HepG2 (cell line): Measurements from ENCODE around the gene ABHD2. TPM values are rescaled to one million over a fixed set of nuclear protein-coding genes. Genes with fewer than 3 reads are reported as not detected.
"Not testable (repeated sequence)": the region's sequence is repeated elsewhere in the genome, so short reads cannot be mapped to it uniquely, and the experiment has no call there.

ENCODE experiments used
- ATAC-seq: fragments of 200-7000 bp; cut with Tn5 transposase; 3 replicates; pipeline ENCODE4 v1.9.1; 2020; ENCODE audit warnings: mild to moderate bottlenecking, moderate library complexity
- BruUV-seq: library from RNA; stranded (reverse); fragments of 400-500 nt; replicated peaks from 2 replicates; lab custom pipeline; 2021; lab: Mats Ljungman, UMichigan
- CTCF ChIA-PET: fragments of 300-600 bp; formaldehyde crosslinking; extraction: SDS; loops from one replicate; lab custom pipeline; 2021; ENCODE audit warnings: low total read pairs, inconsistent platforms, low intra/inter-chr PET ratio; lab: Yijun Ruan, JAX
- POLR2A ChIA-PET: fragments of 350-600 bp; sonication (Branson Sonifier 250); formaldehyde crosslinking; loops from one replicate; lab custom pipeline; 2020; ENCODE audit warnings: antibody characterized with exemption, inconsistent platforms; lab: Yijun Ruan, JAX
- DNase-seq: peaks from one replicate; pipeline ENCODE4 v3.0.0-alpha.2; 2015; ENCODE audit warnings: low spot score
- FAIRE-seq: peaks from 3 replicates; lab custom pipeline; 2011; peaks lifted over from hg19 to GRCh38; lab: Jason Lieb, UNC
- H2AFZ ChIP-seq: one replicate; pipeline ENCODE4 v1.6.1; 2011; ENCODE audit warnings: low read length, inconsistent platforms
- H3K27ac ChIP-seq: fragments of 300-600 bp; 3 replicates; pipeline ENCODE4 v1.8.0; 2011; ENCODE audit warnings: mixed run types, mild to moderate bottlenecking, mixed read lengths, low read length, inconsistent platforms; ENCODE audit not compliant: insufficient read depth; ENCODE audit errors: extremely low read length
- H3K27me3 ChIP-seq, 2 experiments: fragments of 200-600 bp in 1 of 2; 2 replicates in 1 of 2; 3 replicates in 1 of 2; pipeline versions ENCODE4 v1.6.0 to v1.8.0; 2011; ENCODE audit warnings: low read length in 2 of 2, mild to moderate bottlenecking in 2 of 2, moderate library complexity in 2 of 2, inconsistent platforms in 1 of 2; ENCODE audit not compliant: insufficient read depth in 2 of 2, control insufficient read depth in 1 of 2
- H3K36me3 ChIP-seq, 2 experiments: fragments of 200-600 bp in 1 of 2; replicated peaks in 1 of 2; 2 replicates in 1 of 2; 3 replicates in 1 of 2; pipeline versions ENCODE4 v1.5.1 to v1.8.0; 2011; ENCODE audit warnings: low read length in 2 of 2, inconsistent platforms in 1 of 2; ENCODE audit not compliant: insufficient read depth in 2 of 2, control insufficient read depth in 1 of 2
- H3K4me1 ChIP-seq: 2 replicates; pipeline ENCODE4 v1.5.1; 2012; ENCODE audit warnings: low read length, inconsistent platforms; ENCODE audit not compliant: insufficient read depth
- H3K4me2 ChIP-seq: 2 replicates; pipeline ENCODE4 v1.6.0; 2011; ENCODE audit warnings: low read depth, low read length, inconsistent platforms
- H3K4me3 ChIP-seq, 3 experiments: fragments of 200-600 bp in 1 of 3; sonication (generic), shearing (Covaris generic) in 1 of 3; replicated peaks in 1 of 3; 2 replicates each; pipeline ENCODE4 v1.5.1; 2011 to 2016; ENCODE audit warnings: low read length in 3 of 3, inconsistent platforms in 2 of 3, low read depth in 2 of 3, mild to moderate bottlenecking in 2 of 3, control low read depth in 1 of 3, mixed read lengths in 1 of 3; ENCODE audit not compliant: insufficient read depth in 1 of 3
- H3K79me2 ChIP-seq: one replicate; pipeline ENCODE4 v1.6.1; 2011; ENCODE audit warnings: low read length, inconsistent platforms; ENCODE audit not compliant: insufficient read depth
- H3K9ac ChIP-seq: 2 replicates; pipeline ENCODE4 v1.6.0; 2011; ENCODE audit warnings: mild to moderate bottlenecking, low read depth, low read length, inconsistent platforms; ENCODE audit not compliant: insufficient read depth
- H3K9me3 ChIP-seq: 2 replicates; pipeline ENCODE4 v1.5.1; 2012; ENCODE audit warnings: mild to moderate bottlenecking, low read length
- H4K20me1 ChIP-seq: 2 replicates; pipeline ENCODE4 v1.6.0; 2011; ENCODE audit warnings: inconsistent platforms, mild to moderate bottlenecking, low read length, moderate library complexity; ENCODE audit not compliant: insufficient read depth
- HMGA1 ChIP-seq: sonication (generic); formaldehyde crosslinking; conservative IDR thresholded peaks from 2 replicates; pipeline ENCODE4 v1.4.0; 2020; ENCODE audit warnings: missing genetic modification reagents
- ISL2 ChIP-seq: sonication (generic); formaldehyde crosslinking; IDR thresholded peaks from 2 replicates; pipeline ENCODE4 v1.5.0; 2020; ENCODE audit warnings: missing genetic modification reagents
- KDM3A ChIP-seq: IDR thresholded peaks from 2 replicates; pipeline ENCODE4 v1.6.1; 2018; ENCODE audit warnings: low read depth, missing compliant biosample characterization
- MAFK ChIP-seq, 2 experiments: IDR thresholded peaks in 1 of 2; conservative IDR thresholded peaks in 1 of 2; 2 replicates each; pipeline ENCODE4 v1.6.1; 2011; ENCODE audit warnings: improper control_type of control experiment in 2 of 2, low read length in 2 of 2
- TCF12 ChIP-seq, 2 experiments: fragments of 450-650 bp in 1 of 2; sonication (generic) in 1 of 2; formaldehyde crosslinking in 1 of 2; IDR thresholded peaks; 2 replicates each; pipeline versions ENCODE4 v1.6.1 to v1.8.0; 2017 to 2022; ENCODE audit warnings: antibody characterized with exemption in 1 of 2, mild to moderate bottlenecking in 1 of 2, missing genetic modification reagents in 1 of 2, moderate library complexity in 1 of 2
- ZFP91 ChIP-seq: sonication (generic); formaldehyde crosslinking; IDR thresholded peaks from 2 replicates; pipeline ENCODE4 v1.9.0; 2022; ENCODE audit warnings: missing genetic modification reagents, mild to moderate bottlenecking, borderline replicate concordance
- ZNF20 ChIP-seq: sonication (generic); formaldehyde crosslinking; IDR thresholded peaks from 2 replicates; pipeline ENCODE4 v1.4.0; 2020; ENCODE audit warnings: mild to moderate bottlenecking, moderate library complexity, missing genetic modification reagents
- ZNF556 ChIP-seq: sonication (generic); formaldehyde crosslinking; IDR thresholded peaks from 2 replicates; pipeline ENCODE4 v1.4.0; 2020; ENCODE audit warnings: mild to moderate bottlenecking, missing genetic modification reagents, borderline replicate concordance
- ZSCAN21 ChIP-seq: sonication (generic); formaldehyde crosslinking; IDR thresholded peaks from 2 replicates; pipeline ENCODE4 v1.8.0; 2022; ENCODE audit warnings: mild to moderate bottlenecking, missing genetic modification reagents, moderate library complexity, borderline replicate concordance
- WGBS: methylation state at CpG from one replicate; pipeline ENCODE4 v1.1.6; 2017; ENCODE audit warnings: low lambda C conversion rate; 5-methylcytosine and 5-hydroxymethylcytosine counted together
- in situ Hi-C: cut with HindIII; loops from 2 replicates; pipeline ENCODE4 v1.10.0; 2017; ENCODE audit warnings: low pct_unique_long_range_greater_than_20kb; ENCODE audit not compliant: extremely low pct_ligation_motif_present
- intact Hi-C: fragments of 100-400 bp; cut with micrococcal nuclease; formaldehyde crosslinking; loops from one replicate; pipeline ENCODE4 v1.10.0; 2022; ENCODE audit not compliant: unreplicated experiment
- polyA plus RNA-seq, 8 experiments: library from polyadenylated mRNA; depleted of rRNA in 3 of 8; stranded (reverse) in 7 of 8; unstranded in 1 of 8; fragments of >200 nt; fragmentation: Illumina TruSeq in 4 of 8; extraction: Trizol in 4 of 8; gene quantifications; 2 replicates each; pipeline versions ENCODE4 v1.2.1 to v1.2.3, GENCODE V29; 2011 to 2016; ENCODE audit warnings: low read depth in 4 of 8, missing spikeins in 1 of 8, mixed read lengths in 1 of 8; ENCODE audit not compliant: insufficient read depth in 1 of 8
- total RNA-seq, 5 experiments: library from RNA; depleted of rRNA; stranded (reverse); fragments of >200 nt; fragmentation: Illumina TruSeq; extraction: Trizol; gene quantifications; 2 replicates each; pipeline ENCODE4 v1.2.3, GENCODE V29; 2016; ENCODE audit warnings: low read depth in 1 of 5
- TF ChIP-seq, protein P1 (sequence below): sonication (generic); formaldehyde crosslinking; IDR thresholded peaks from 2 replicates; pipeline ENCODE4 v1.5.0; 2020; ENCODE audit warnings: mild to moderate bottlenecking, missing genetic modification reagents
- TF ChIP-seq, protein P2 (sequence below): IDR thresholded peaks from 2 replicates; pipeline ENCODE4 v1.6.1; 2012; ENCODE audit warnings: low read depth, low read length, improper control_type of control experiment

ABHD2 gene
- total and polyA plus RNA-seq, 2 of the 13 experiments (the other 11 are each of a cell fraction or from before 2014, with no cell fraction given) = 14.8 to 22.4 TPM

DNA sequence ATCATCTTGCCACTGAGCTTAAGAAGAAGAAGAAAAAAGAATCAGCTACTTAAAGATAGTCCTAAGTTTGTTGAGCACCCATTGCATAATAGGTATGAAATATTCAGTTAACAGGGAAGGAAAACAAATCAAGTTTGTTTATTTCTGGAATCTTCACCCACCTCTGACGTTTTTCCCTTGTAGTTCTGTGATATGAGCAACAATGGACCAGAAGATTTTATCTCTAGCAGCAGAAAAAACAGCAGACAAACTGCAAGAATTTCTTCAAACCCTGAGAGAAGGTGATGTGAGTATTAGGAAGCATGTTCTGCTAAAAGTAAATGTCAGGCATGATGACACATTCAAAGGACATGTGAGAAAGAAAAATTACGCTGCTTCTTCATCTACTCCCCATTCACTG lies 159.2 kb downstream of the ABHD2 start (continued):
- TF ChIP-seq, protein P1, sequence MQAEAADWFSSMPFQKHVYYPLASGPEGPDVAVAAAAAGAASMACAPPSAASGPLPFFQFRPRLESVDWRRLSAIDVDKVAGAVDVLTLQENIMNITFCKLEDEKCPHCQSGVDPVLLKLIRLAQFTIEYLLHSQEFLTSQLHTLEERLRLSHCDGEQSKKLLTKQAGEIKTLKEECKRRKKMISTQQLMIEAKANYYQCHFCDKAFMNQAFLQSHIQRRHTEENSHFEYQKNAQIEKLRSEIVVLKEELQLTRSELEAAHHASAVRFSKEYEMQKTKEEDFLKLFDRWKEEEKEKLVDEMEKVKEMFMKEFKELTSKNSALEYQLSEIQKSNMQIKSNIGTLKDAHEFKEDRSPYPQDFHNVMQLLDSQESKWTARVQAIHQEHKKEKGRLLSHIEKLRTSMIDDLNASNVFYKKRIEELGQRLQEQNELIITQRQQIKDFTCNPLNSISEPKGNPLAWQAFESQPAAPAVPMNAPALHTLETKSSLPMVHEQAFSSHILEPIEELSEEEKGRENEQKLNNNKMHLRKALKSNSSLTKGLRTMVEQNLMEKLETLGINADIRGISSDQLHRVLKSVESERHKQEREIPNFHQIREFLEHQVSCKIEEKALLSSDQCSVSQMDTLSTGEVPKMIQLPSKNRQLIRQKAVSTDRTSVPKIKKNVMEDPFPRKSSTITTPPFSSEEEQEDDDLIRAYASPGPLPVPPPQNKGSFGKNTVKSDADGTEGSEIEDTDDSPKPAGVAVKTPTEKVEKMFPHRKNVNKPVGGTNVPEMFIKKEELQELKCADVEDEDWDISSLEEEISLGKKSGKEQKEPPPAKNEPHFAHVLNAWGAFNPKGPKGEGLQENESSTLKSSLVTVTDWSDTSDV = no peak
- no peak for TF ChIP-seq ZSCAN21 (CRISPR knock-in tag)
- TF ChIP-seq KDM3A (CRISPR knock-in tag) = no peak
- no peak for TF ChIP-seq ZNF556 (CRISPR knock-in tag)
- no peak for TF ChIP-seq ZNF20
- no peak for TF ChIP-seq HMGA1 (CRISPR knock-in tag)
- TF ChIP-seq ISL2 (CRISPR knock-in tag) = no peak
- no peak for TF ChIP-seq TCF12 (IDR thresholded peaks at IDR 0.05)
- TF ChIP-seq TCF12 (CRISPR knock-in tag; IDR thresholded peaks at IDR 0.05) = no peak
- TF ChIP-seq, protein P2, sequence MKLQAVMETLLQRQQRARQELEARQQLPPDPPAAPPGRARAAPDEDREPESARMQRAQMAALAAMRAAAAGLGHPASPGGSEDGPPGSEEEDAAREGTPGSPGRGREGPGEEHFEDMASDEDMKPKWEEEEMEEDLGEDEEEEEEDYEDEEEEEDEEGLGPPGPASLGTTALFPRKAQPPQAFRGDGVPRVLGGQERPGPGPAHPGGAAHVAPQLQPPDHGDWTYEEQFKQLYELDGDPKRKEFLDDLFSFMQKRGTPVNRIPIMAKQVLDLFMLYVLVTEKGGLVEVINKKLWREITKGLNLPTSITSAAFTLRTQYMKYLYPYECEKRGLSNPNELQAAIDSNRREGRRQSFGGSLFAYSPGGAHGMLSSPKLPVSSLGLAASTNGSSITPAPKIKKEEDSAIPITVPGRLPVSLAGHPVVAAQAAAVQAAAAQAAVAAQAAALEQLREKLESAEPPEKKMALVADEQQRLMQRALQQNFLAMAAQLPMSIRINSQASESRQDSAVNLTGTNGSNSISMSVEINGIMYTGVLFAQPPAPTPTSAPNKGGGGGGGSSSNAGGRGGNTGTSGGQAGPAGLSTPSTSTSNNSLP = no peak
- TF ChIP-seq, all 625 proteins: peak for 0

DNA sequence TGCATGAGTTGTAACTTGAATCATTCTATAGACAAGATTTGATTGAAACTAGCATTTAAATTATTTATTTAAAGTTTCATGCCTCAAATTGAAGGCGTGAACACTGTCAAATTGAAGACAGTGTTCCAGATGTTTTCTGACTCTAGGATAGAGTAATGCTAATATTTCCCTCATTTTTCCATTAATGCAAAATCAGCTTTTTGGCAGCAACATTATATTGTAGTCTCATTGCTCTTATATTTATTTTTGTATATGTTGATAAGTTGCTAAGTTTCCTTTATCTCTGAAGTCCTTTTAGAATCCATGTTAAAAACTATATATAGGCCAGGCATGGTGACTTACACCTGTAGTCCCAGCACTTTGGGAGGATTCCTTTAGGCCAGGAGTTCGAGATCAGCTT lies 160.3 kb downstream of the ABHD2 start:
- BruUV-seq = no TSS peak
- Histone ChIP-seq H3K27ac (no peak overlapping the region), H3K9me3 (no peaks in the 10 kb centered on the region), H2AFZ (no peak overlapping the region), H3K4me2 (no peak overlapping the region), H3K9ac (no peak overlapping the region), H4K20me1 (no peaks in the 10 kb centered on the region), H3K36me3 (peaks cover 3 to 12% of the 10 kb centered on the region in 2 experiments; a peak in 3 of 5 replicates), H3K4me1 (peaks cover 12% of the 10 kb centered on the region), H3K4me3 (no peak overlapping the region), H3K27me3 (no peaks in the 10 kb centered on the region; a peak in 1 of 5 replicates), H3K79me2 (peaks cover 29% of the 10 kb centered on the region)
- FAIRE-seq (no peak), ATAC-seq (no peak), DNase-seq (no peak)
- ChIA-PET POLR2A (no interaction called here), CTCF (no interaction called here)
- intact Hi-C loops (no loop called here), in situ Hi-C loops (no loop called here)
- WGBS = 96% methylated on average over 2 of the region's 2 CpGs
- no peak for TF ChIP-seq ZFP91 (CRISPR knock-in tag)
- peak; percentile 38 to 46; a peak in 2 of 4 replicates for TF ChIP-seq MAFK (conservative IDR thresholded peaks at IDR 0.05 in 1 of 2, IDR thresholded peaks at IDR 0.05 in 1 of 2; ENCODE audit: low read length in 2 of 2)

- 97% methylated on average over 5 of the region's 5 CpGs for WGBS
- Histone ChIP-seq H3K79me2 (peaks cover 17% of the 10 kb centered on the region), H3K4me1 (peaks cover 12% of the 10 kb centered on the region), H3K36me3 (peaks cover 4 to 12% of the 10 kb centered on the region in 2 experiments; a peak in 3 of 5 replicates)
- H2AFZ ChIP-seq, H3K4me3 ChIP-seq, H4K20me1 ChIP-seq, POLR2A ChIA-PET, H3K4me2 ChIP-seq, BruUV-seq, ATAC-seq, H3K27ac ChIP-seq, in situ Hi-C loops, CTCF ChIA-PET, H3K9ac ChIP-seq, FAIRE-seq, DNase-seq, H3K9me3 ChIP-seq, intact Hi-C loops, H3K27me3 ChIP-seq: not testable (repeated sequence)
Measured at GRCh38 chr15:89250142-89250541, 161.9 kb downstream of the ABHD2 start.
